IMR-90 (cell line): ENCODE measurements around the gene CLEC11A. TPM values are rescaled to one million over a fixed set of nuclear protein-coding genes. Genes with fewer than 3 reads are reported as not detected.

Experiments used
- ATAC-seq: fragments of 200-7000 bp; cut with Tn5 transposase; 2 replicates; pipeline ENCODE4 v1.9.1; 2020; ENCODE audit warnings: low read depth, mild to moderate bottlenecking, moderate library complexity
- BruUV-seq: library from RNA; stranded (reverse); fragments of 400-500 nt; replicated peaks from 2 replicates; lab custom pipeline; 2021; lab: Mats Ljungman, UMichigan
- CTCF ChIA-PET: fragments of 300-600 bp; formaldehyde crosslinking; extraction: SDS; loops from one replicate; lab custom pipeline; 2021; ENCODE audit warnings: antibody characterized with exemption; lab: Yijun Ruan, JAX
- POLR2A ChIA-PET: fragments of 300-600 bp; sonication (Branson Sonifier 250); formaldehyde crosslinking; loops from one replicate; lab custom pipeline; 2022; ENCODE audit warnings: antibody characterized with exemption; ENCODE audit not compliant: unreplicated experiment; lab: Charles Lee
- DNase-seq: peaks from one replicate; pipeline ENCODE4 v3.0.0; 2013
- H2AFZ ChIP-seq: replicated peaks from 2 replicates; pipeline ENCODE3; 2013; ENCODE audit warnings: low read length, mild to moderate bottlenecking; ENCODE audit not compliant: poor library complexity
- H2AK5ac ChIP-seq: 2 replicates; pipeline ENCODE4 v1.6.1; 2013; ENCODE audit warnings: low read depth, low read length, inconsistent platforms
- H2AK9ac ChIP-seq: replicated peaks from 2 replicates; pipeline ENCODE3; 2013; ENCODE audit warnings: mild to moderate bottlenecking, low read depth, low read length, moderate library complexity; ENCODE audit not compliant: poor library complexity
- H2BK120ac ChIP-seq: 2 replicates; pipeline ENCODE4 v1.6.1; 2013; ENCODE audit warnings: low read depth, low read length, inconsistent platforms
- H2BK15ac ChIP-seq: 3 replicates; pipeline ENCODE4 v1.6.1; 2013; ENCODE audit warnings: low read depth, low read length, inconsistent platforms
- H2BK20ac ChIP-seq: 2 replicates; pipeline ENCODE4 v1.6.1; 2013; ENCODE audit warnings: low read depth, mild to moderate bottlenecking, inconsistent platforms, low read length, moderate library complexity
- H2BK5ac ChIP-seq: 2 replicates; pipeline ENCODE4 v1.6.1; 2013; ENCODE audit warnings: mild to moderate bottlenecking, low read depth, low read length, inconsistent platforms; ENCODE audit not compliant: poor library complexity, severe bottlenecking
- H3K14ac ChIP-seq: replicated peaks from 2 replicates; pipeline ENCODE4 v1.6.1; 2013; ENCODE audit warnings: low read depth, low read length, inconsistent platforms
- H3K18ac ChIP-seq: 2 replicates; pipeline ENCODE4 v1.6.1; 2013; ENCODE audit warnings: low read depth, low read length, control low read depth
- H3K23ac ChIP-seq: 2 replicates; pipeline ENCODE4 v1.6.1; 2013; ENCODE audit warnings: low read depth, low read length, inconsistent platforms
- H3K27ac ChIP-seq: 2 replicates; pipeline ENCODE4 v1.5.1; 2013; ENCODE audit warnings: mild to moderate bottlenecking, control low read depth, low read length; ENCODE audit not compliant: insufficient read depth
- H3K27me3 ChIP-seq: 2 replicates; pipeline ENCODE4 v1.6.1; 2013; ENCODE audit warnings: low read length; ENCODE audit not compliant: control insufficient read depth, insufficient read depth
- H3K36me3 ChIP-seq: 2 replicates; pipeline ENCODE4 v1.6.1; 2013; ENCODE audit warnings: low read length, mixed read lengths; ENCODE audit not compliant: control insufficient read depth, insufficient read depth
- H3K4ac ChIP-seq: 2 replicates; pipeline ENCODE4 v1.6.1; 2013; ENCODE audit warnings: low read depth, low read length, inconsistent platforms
- H3K4me1 ChIP-seq: 2 replicates; pipeline ENCODE4 v1.6.1; 2013; ENCODE audit warnings: low read length, mixed read lengths; ENCODE audit not compliant: control insufficient read depth, insufficient read depth
- H3K4me2 ChIP-seq: 2 replicates; pipeline ENCODE4 v1.6.1; 2013; ENCODE audit warnings: low read depth, mild to moderate bottlenecking, control low read depth, low read length, moderate library complexity
- H3K4me3 ChIP-seq: 2 replicates; pipeline ENCODE4 v1.5.1; 2013; ENCODE audit warnings: low read depth, mild to moderate bottlenecking, control low read depth, low read length, moderate library complexity; ENCODE audit not compliant: insufficient read depth
- H3K56ac ChIP-seq: 2 replicates; pipeline ENCODE4 v1.6.1; 2013; ENCODE audit warnings: low read length, inconsistent platforms; ENCODE audit not compliant: insufficient read depth; ENCODE audit errors: extremely low read depth
- H3K79me1 ChIP-seq, 2 experiments: 2 replicates each; pipeline ENCODE4 v1.6.1; 2013; ENCODE audit warnings: low read length in 2 of 2, inconsistent platforms in 1 of 2, low read depth in 1 of 2
- H3K9ac ChIP-seq: 2 replicates; pipeline ENCODE4 v1.6.1; 2013; ENCODE audit warnings: low read depth, low read length, control low read depth
- H3K9me1 ChIP-seq: 2 replicates; pipeline ENCODE4 v1.6.1; 2013; ENCODE audit warnings: low read length, inconsistent platforms; ENCODE audit not compliant: insufficient read depth
- H3K9me3 ChIP-seq: 2 replicates; pipeline ENCODE4 v1.6.1; 2013; ENCODE audit warnings: low read length; ENCODE audit not compliant: control insufficient read depth, insufficient read depth
- H4K20me1 ChIP-seq: 2 replicates; pipeline ENCODE4 v1.6.1; 2013; ENCODE audit warnings: low read length, inconsistent platforms; ENCODE audit not compliant: insufficient read depth
- H4K5ac ChIP-seq: 2 replicates; pipeline ENCODE4 v1.6.1; 2013; ENCODE audit warnings: mild to moderate bottlenecking, low read depth, low read length, control low read depth
- H4K8ac ChIP-seq, 2 experiments: 2 replicates each; pipeline ENCODE4 v1.6.1; 2013; ENCODE audit warnings: low read depth in 2 of 2, low read length in 2 of 2, control low read depth in 1 of 2, inconsistent platforms in 1 of 2
- H4K91ac ChIP-seq: 2 replicates; pipeline ENCODE4 v1.6.1; 2013; ENCODE audit warnings: low read depth, low read length, inconsistent platforms; ENCODE audit not compliant: insufficient read depth
- BHLHE40 ChIP-seq: fragments of 150-350 bp; IDR thresholded peaks from 2 replicates; pipeline ENCODE4 v1.6.1; 2016; ENCODE audit warnings: mild to moderate bottlenecking, low read depth, low read length
- CEBPB ChIP-seq: IDR thresholded peaks from 2 replicates; pipeline ENCODE4 v1.6.1; 2012; ENCODE audit warnings: low read depth, low read length, improper control_type of control experiment
- CHD1 ChIP-seq: IDR thresholded peaks from 2 replicates; pipeline ENCODE4 v1.6.1; 2012; ENCODE audit warnings: low read depth, low read length, improper control_type of control experiment
- CTCF ChIP-seq: conservative IDR thresholded peaks from 2 replicates; pipeline ENCODE4 v1.5.1; 2012; ENCODE audit warnings: mild to moderate bottlenecking, low read depth, low read length, improper control_type of control experiment
- ELK1 ChIP-seq: fragments of 150-350 bp; IDR thresholded peaks from 2 replicates; pipeline ENCODE4 v1.6.1; 2016; ENCODE audit warnings: low read depth, mild to moderate bottlenecking, low read length, moderate library complexity, borderline replicate concordance
- FOS ChIP-seq: fragments of 150-350 bp; IDR thresholded peaks from 2 replicates; pipeline ENCODE4 v1.6.1; 2016; ENCODE audit warnings: low read depth, low read length
- MAFK ChIP-seq: IDR thresholded peaks from 2 replicates; pipeline ENCODE4 v1.6.1; 2012; ENCODE audit warnings: low read depth, low read length, improper control_type of control experiment
- MAZ ChIP-seq: IDR thresholded peaks from 2 replicates; pipeline ENCODE4 v1.6.1; 2012; ENCODE audit warnings: low read depth, mild to moderate bottlenecking, low read length, improper control_type of control experiment, moderate library complexity, borderline replicate concordance
- MXI1 ChIP-seq: IDR thresholded peaks from 2 replicates; pipeline ENCODE4 v1.6.1; 2012; ENCODE audit warnings: low read depth, mild to moderate bottlenecking, low read length, moderate library complexity, borderline replicate concordance
- NFE2L2 ChIP-seq: fragments of 150-350 bp; IDR thresholded peaks from 2 replicates; pipeline ENCODE4 v1.6.1; 2016; ENCODE audit warnings: low read depth, mild to moderate bottlenecking, low read length
- POLR2A ChIP-seq: IDR thresholded peaks from 2 replicates; pipeline ENCODE4 v1.6.1; 2012; ENCODE audit warnings: mild to moderate bottlenecking, low read depth, low read length
- RAD21 ChIP-seq: IDR thresholded peaks from 2 replicates; pipeline ENCODE4 v1.6.1; 2012; ENCODE audit warnings: low read length, improper control_type of control experiment
- RCOR1 ChIP-seq: IDR thresholded peaks from 2 replicates; pipeline ENCODE4 v1.6.1; 2012; ENCODE audit warnings: mild to moderate bottlenecking, low read length, improper control_type of control experiment; ENCODE audit not compliant: insufficient replicate concordance
- RFX5 ChIP-seq: IDR thresholded peaks from 2 replicates; pipeline ENCODE4 v1.8.0; 2012; ENCODE audit warnings: low read depth, mild to moderate bottlenecking, low read length, moderate library complexity
- SMC3 ChIP-seq: fragments of 150-350 bp; IDR thresholded peaks from 2 replicates; pipeline ENCODE4 v1.6.1; 2016; ENCODE audit warnings: low read depth, mild to moderate bottlenecking, antibody characterized with exemption, low read length, moderate library complexity
- USF2 ChIP-seq: fragments of 150-350 bp; IDR thresholded peaks from 2 replicates; pipeline ENCODE4 v1.6.1; 2017; ENCODE audit warnings: mild to moderate bottlenecking, antibody characterized with exemption, low read length, low read depth
- WGBS, 2 experiments: methylation state at CpG; one replicate each; pipeline versions ENCODE4 v1.1.5 to v1.1.7; 2013; ENCODE audit warnings: missing lambda C conversion rate in 2 of 2; ENCODE audit not compliant: insufficient read length in 1 of 2; ENCODE audit errors: extremely low coverage in 2 of 2; 5-methylcytosine and 5-hydroxymethylcytosine counted together
- dilution Hi-C: fragments of 300-500 bp; cut with HindIII; formaldehyde crosslinking; loops from one replicate; pipeline ENCODE4 v1.14.3; 2018; ENCODE audit warnings: low sequenced_read_pairs; ENCODE audit not compliant: unreplicated experiment
- in situ Hi-C: fragments of 300-500 bp; cut with MboI; formaldehyde crosslinking; loops from 3 replicates; pipeline ENCODE4 v1.14.3; 2019; ENCODE audit warnings: low sequenced_read_pairs, inconsistent platforms, mixed read lengths
- intact Hi-C: fragments of 100-400 bp; cut with micrococcal nuclease; formaldehyde crosslinking; loops from 2 replicates; pipeline ENCODE4 v1.10.0; 2022
- polyA plus RNA-seq, 3 experiments: library from polyadenylated mRNA; depleted of rRNA; stranded (reverse); fragments of >200 nt; gene quantifications; 2 replicates each; pipeline ENCODE4 v1.2.3, GENCODE V29; 2012; ENCODE audit warnings: low replicate concordance in 1 of 3
- total RNA-seq: library from RNA; depleted of rRNA; stranded (reverse); fragments of >200 nt; gene quantifications from 2 replicates; pipeline ENCODE4 v1.2.3, GENCODE V29; 2012

Gene CLEC11A
- total and polyA plus RNA-seq, 2 of the 4 experiments (the other 2 are of a cell fraction): 17.0 to 152 TPM

GRCh38 chr19:50753879-50754278 is 30.7 kb downstream of the CLEC11A start:
- ChIA-PET CTCF (no interaction called here), POLR2A (no interaction called here)
- Histone ChIP-seq H4K5ac (no peak overlapping the region), H2BK15ac (no peak overlapping the region), H3K4me1 (no peaks in the 10 kb centered on the region), H2BK120ac (no peak overlapping the region), H2AK9ac (no peak overlapping the region), H3K4ac (no peak overlapping the region), H3K27me3 (peaks cover 6% of the 10 kb centered on the region), H2AK5ac (no peak overlapping the region), H2BK20ac (no peak overlapping the region), H3K9me3 (no peaks in the 10 kb centered on the region), H3K4me3 (no peak overlapping the region), H2AFZ (no peak overlapping the region), H3K4me2 (no peak overlapping the region), H3K9ac (no peak overlapping the region), H3K18ac (no peak overlapping the region), H3K9me1 (no peaks in the 10 kb centered on the region), H3K14ac (no peak overlapping the region), H2BK5ac (no peak overlapping the region), H4K20me1 (no peaks in the 10 kb centered on the region), H3K56ac (no peak overlapping the region), H3K27ac (no peak overlapping the region), H3K23ac (no peak overlapping the region), H4K91ac (no peak overlapping the region), H4K8ac (no peak overlapping the region), H3K79me1 (no peaks in the 10 kb centered on the region), H3K36me3 (no peaks in the 10 kb centered on the region)
- dilution Hi-C loops: no loop called here
- in situ Hi-C loops: no loop called here
- WGBS, 2 experiments: 50% methylated on average over 1 of the region's 4 CpGs; no CpG with 5 or more reads in 1 of the 2 experiments
- DNase-seq (no peak), ATAC-seq (no peak)
- TF ChIP-seq CEBPB (no peak), RFX5 (no peak), CTCF (no peak), USF2 (no peak), BHLHE40 (no peak), SMC3 (no peak), RAD21 (no peak), CHD1 (no peak), ELK1 (no peak), MXI1 (no peak), RCOR1 (no peak), MAZ (no peak), MAFK (no peak), NFE2L2 (no peak), FOS (no peak), POLR2A (no peak)
- intact Hi-C loops: no loop called here
- BruUV-seq: no TSS peak
